ENCODE data around the gene RASAL1.

Gene RASAL1

DNA sequence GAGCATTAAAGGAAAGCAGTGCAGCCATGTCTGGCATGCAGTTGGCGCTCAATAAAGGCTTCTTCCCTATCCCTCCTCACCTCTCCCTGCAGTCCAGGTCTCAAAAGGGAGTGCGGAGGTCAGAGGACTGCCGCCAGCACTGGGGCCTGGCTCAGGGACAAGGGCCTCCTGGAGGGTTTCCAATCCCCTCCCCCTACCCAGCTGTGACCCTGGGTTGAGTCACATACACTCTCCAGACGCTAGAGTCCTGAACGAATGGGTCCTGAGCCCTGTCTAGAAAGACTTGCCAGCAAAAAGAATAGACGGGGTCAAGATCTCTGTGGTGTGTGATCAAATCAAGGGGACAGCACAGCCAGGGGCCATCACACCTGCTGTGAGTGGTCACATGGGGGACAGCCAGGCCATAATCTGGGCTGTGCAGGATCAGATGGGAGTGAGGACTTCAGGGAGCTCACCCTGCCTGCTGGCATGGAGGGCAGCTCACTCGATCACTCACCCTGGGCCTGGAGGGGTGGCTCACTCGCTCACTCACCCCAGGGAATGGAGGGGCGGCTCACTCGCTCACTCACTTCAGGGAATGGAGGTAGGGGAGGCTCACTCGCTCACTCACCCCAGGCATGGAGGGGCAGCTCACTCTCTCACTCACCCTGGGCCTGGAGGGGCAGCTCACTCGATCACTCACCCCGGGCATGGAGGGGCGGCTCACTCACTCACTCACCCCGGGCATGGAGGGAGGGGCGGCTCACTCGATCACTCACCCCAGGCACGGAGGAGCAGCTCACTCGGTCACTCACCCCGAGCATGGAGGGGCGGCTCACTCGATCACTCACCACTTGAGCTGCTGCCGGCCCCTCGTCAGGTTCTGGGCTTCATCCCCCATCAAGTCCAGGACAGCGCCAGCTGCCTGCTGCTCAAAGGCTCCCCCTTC, 26.8 kb upstream of the RASAL1 start:
- no peak for DNase-seq

GRCh38 chr12:113161415-113162016, 26.0 kb upstream of the RASAL1 start:
- peak; percentile 68 for DNase-seq

DNA sequence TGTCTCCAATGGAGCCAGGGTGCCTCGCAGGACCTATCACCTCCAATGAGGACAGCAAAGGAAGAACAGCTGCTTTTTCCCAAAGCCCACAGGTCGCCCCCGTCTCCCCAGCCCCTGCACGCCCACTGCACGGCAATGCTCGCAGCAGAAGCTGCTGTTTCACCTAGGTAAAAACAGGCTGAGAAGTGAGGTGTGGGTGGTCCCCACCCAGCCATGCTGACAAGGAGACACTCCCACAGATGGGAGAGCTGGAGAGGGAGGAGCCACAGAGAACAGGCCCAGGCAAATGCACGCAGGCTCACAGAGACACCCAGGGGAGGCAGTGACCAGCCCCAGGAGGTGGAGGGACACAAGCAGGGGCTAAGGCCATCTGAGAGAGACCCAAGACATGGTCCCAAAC, 24.4 kb upstream of the RASAL1 start:
- no peak for DNase-seq

GRCh38 chr12:113158439-113159203, 23.1 kb upstream of the RASAL1 start:
- DNase-seq, result no peak

DNA sequence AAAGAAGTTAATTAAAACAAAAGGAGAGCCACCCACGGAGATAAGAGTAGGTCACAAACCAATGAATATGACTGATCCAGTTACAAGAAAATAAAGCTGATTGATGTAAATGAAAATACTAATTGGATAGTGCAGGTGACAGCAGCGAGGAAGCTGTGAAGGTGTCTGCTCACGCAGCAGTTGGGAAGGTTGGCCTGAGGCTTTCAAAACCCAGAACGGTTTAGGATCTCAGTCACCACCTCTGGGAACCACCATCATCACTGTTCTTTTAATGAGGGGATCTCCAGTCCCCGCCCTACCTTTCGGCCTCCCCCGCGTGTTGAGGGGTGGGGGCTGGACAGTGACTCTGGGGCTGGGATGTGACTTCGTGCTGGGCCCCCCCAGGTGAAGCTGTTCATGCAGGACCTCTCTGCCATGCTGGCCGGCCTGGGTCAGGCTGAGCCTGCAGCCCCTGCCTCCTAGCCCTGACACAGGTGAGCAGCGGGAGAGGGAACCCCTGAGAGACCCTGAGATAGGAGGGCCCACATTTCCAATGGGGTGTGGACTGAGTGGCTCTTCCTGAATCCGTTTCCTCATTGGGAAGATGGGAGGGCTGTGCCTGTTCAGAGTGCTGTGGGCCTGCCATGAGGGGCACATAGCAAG, 21.8 kb upstream of the RASAL1 start:
- no peak for DNase-seq

GRCh38 chr12:113155646-113156045, 20.1 kb upstream of the RASAL1 start:
- peak; percentile 65 for DNase-seq

DNA sequence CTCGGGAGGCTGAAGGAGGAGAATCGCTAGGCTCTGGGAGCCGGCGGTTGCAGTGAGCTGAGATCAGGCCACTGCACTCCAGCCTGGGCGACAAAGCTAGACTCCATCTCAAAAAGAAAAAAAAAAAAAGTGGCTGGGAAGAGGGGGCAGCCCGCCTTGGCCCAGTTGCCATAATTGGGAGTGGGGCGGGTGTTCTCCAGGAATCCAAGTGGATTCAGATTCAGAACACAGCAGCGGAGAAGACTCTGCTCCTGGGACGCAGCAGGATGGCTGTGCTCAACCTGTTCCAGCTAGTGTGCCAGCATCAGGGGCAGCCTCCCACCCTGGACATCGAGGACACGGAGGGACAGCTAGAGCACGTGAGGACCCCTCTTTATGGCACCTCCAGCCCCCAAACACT, 19.5 kb upstream of the RASAL1 start:
- DNase-seq, result no peak

GRCh38 chr12:113154351-113154973, 18.9 kb upstream of the RASAL1 start:
- DNase-seq, result peak; percentile 62

DNA sequence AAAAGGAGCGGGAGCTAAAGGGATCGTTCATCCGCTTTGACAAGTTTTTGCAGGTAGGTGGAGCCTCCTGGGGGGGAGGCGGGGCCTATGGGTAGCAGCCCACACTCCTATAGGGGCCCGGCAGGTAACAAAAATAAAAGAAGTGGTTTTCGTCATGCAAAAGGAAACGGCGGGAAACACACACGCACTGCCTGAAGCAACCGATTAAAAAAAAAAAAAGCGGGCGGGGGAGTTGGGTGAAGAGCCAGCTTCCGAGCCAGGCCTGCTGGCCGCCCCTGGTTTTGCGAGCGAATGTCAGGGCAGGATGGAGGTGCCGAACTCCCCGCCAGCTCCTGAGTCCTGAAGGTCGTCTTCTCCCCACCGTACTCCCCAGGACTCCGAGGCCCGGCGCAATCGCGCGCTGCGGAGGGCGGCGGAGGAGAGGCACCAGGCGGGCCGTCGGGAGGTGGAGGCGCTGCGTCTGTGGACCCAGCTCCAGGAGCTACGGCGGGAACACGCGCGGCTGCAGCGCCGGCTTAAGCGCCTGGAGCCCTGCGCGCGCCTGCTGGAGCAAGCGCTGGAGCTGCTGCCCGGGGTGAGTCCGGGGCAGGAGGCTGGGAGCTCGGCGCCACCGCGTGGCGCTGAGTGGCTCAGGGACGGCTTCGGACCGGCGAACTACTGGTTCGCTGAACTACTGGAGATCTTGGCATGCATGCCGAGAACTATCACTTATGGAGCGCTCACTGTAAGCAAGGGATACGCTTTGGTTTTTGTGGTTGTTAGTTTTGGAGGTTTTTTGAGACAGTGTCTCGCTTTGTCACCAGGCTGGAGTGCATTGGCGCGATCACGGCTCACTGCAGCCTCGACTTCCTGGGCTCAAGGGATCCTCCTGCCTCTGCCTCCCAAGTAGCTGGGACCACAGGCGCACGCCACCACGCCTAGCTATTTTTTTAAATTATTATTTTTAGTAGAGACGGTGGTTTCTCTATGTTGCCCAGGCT, 17.6 kb upstream of the RASAL1 start:
- DNase-seq, result peak; percentile 90

GRCh38 chr12:113152196-113152834, 16.8 kb upstream of the RASAL1 start:
- no peak for DNase-seq

- DNase-seq, result no peak
These were observed 16.1 kb upstream of the RASAL1 start for GRCh38 chr12:113151655-113152054.

DNA sequence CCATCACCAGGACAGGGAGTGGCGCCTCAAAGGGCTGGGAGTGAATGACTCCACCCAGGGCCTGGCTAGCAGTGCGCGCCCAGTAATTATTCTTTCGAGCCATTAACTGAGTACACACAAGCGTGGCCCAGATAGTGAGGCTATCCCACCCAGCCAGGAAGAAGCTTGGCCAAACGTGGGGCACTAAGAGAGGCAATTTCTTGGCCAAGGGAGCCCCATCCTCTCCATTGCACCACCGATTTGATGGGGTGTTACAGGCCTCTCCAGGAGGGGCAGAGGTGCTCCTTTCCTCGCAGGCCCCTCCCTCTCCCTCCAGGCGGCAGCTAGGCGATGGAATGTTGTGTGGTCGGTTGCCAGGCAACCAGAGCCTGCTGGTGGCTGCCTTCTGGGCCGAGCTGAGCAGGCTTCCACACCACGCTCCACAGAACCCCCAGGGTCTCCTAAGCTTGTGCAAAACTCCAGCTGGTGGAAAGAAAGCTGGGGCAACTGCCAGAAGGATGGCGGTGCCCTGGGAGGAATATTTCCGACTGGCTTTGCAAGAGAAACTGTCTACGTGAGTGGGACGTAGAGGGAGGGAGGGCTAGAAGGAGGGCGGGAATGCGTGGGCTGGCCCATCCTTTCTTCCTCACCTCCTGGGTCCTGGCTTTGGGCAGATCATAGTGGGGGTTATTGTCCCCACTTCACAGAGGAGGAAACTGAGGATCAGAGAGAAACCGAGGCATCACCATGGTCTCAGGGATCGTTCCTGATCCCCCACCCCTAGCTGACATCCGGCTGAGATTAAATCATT, 14.0 kb upstream of the RASAL1 start, which contains the start of gene CFAP73:
TSS of gene CFAP73 (plus strand) at position 364 of the 790 bp plus-strand sequence. CDS start at position 498, 134 bp downstream.
- DNase-seq, result peak; percentile 61

- no peak for DNase-seq
These were observed 11.4 kb upstream of the RASAL1 start for GRCh38 chr12:113146999-113147398.

DNA sequence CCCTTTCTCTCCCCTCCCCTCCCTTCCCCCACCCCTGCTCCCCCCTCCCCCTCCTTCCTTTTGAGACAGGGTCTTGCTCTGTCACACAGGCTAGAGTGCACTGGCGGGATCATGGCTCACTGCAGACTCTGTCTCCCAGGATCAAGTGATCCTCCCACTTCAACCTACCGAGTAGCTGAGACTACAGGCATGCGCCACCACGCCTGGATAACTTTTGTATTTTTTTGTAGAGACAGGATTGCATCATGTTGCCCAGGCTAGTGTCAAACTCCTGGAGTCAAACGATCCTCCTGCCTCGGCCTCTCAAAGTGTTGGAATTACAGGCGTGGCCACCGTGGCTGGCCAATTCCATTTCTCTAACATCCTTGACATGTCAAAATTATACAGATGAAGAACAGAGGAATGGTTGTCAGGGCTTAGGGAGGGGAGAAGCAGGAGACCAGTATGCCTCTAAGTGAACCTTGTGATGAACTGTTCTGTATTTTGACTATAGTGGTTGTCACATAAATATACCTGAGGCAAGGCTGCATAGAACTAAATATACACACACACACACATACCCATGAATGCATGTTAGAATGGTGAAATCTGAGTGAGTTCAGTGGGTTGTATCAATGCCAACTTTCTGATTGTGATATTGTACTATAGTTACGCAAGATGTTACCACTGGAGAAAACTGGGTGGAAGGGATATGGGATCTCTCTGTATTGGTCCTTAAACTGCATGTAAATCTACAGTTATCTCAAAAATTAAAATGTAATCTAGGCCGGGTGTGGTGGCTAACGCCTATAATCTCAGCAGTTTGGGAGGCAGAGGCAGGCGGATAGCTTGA, 10.4 kb upstream of the RASAL1 start:
- DNase-seq, result no peak

GRCh38 chr12:113144806-113145205, 9.2 kb upstream of the RASAL1 start:
- no peak for DNase-seq

DNA sequence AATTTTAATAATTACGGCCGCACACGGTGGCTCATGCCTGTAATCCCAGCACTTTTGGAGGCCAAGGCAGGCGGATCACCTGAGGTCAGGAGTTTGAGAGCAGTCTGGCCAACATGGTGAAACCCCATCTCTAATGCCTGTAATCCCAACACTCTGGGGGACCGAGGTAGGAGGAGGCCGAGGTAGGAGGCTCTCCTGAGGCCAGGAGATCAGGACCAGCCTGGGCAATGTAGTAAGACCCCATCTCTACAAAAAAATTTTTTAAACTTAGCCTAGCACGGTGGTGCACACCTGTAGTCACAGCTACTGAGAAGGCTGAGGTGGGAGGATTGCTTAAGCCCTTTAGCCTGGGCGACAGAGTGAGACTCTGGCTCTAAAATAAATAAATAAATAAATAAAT, 8.4 kb upstream of the RASAL1 start:
- DNase-seq, result no peak

GRCh38 chr12:113142886-113143332, 7.3 kb upstream of the RASAL1 start:
- DNase-seq, result no peak

DNA sequence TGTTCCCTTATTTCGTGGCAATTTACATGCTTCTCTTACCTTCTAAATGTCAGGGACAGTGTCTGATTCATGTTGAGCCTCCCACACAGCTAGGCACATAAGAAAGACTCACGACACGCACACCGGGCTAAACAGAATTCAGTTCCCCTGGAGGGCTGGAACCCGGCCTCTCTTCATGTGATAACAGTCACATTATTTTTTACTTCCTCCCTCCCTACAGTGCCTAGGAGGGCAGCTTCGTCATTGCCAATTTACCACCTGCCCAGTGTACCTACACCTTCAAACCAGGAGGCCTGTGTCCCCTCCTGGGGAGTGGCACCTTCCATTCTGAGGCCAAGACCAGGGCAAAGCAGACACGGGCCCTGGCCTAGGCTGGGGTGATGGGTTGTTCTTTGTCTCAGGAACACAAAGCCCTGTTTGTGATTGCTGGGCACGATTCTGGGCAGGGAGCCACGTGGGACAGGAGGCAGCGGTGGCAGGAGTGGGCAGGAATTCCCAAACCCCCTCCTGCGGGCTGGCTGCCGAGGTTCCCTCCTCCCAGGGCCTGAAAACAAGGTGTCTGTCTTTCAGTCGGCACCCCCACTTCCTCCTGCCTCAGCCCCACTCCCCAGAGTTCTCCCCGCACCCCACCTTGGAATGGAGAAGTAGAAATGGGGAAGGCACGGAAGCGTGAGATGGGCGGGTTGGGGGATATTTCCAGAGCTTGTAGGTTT, 6.8 kb upstream of the RASAL1 start:
- DNase-seq, result peak; percentile 73
